Neutrophil (primary cell): ENCODE results near the gene SAE1.
A peak's percentile ranks its signal among the peaks of the same experiment; 100 is the strongest.

ENCODE experiments used
- H3K27ac ChIP-seq: fragments of 200-600 bp; sonication (generic); 2 replicates; pipeline ENCODE4 v1.5.1; 2016; ENCODE audit warnings: mild to moderate bottlenecking, moderate library complexity
- H3K27me3 ChIP-seq: fragments of 200-600 bp; sonication (generic); 2 replicates; pipeline ENCODE4 v1.6.0; 2016; ENCODE audit warnings: mild to moderate bottlenecking
- H3K36me3 ChIP-seq: fragments of 200-600 bp; sonication (generic); 2 replicates; pipeline ENCODE4 v1.5.1; 2017
- H3K4me1 ChIP-seq, 2 experiments: fragments of 200-600 bp in 1 of 2; sonication (generic) in 1 of 2; 1 replicate in 1 of 2; 2 replicates in 1 of 2; pipeline versions ENCODE4 v1.5.1 to v1.6.1; 2013 to 2016; ENCODE audit warnings: low read depth in 1 of 2, low read length in 1 of 2, mild to moderate bottlenecking in 1 of 2, moderate library complexity in 1 of 2; ENCODE audit not compliant: control insufficient read depth in 1 of 2, insufficient read depth in 1 of 2
- H3K4me3 ChIP-seq, 2 experiments: fragments of 200-600 bp in 1 of 2; sonication (generic) in 1 of 2; 1 replicate in 1 of 2; 2 replicates in 1 of 2; pipeline ENCODE4 v1.5.1; 2013 to 2016; ENCODE audit warnings: low read depth in 1 of 2, low read length in 1 of 2, mild to moderate bottlenecking in 1 of 2, moderate library complexity in 1 of 2
- H3K9me3 ChIP-seq: fragments of 200-600 bp; sonication (generic); 2 replicates; pipeline ENCODE4 v1.5.1; 2016
- TF ChIP-seq, protein P1 (sequence below): fragments of 200-600 bp; sonication (generic); IDR thresholded peaks from 2 replicates; pipeline ENCODE4 v1.5.1; 2016; ENCODE audit warnings: antibody characterized with exemption

The SAE1 gene

DNA sequence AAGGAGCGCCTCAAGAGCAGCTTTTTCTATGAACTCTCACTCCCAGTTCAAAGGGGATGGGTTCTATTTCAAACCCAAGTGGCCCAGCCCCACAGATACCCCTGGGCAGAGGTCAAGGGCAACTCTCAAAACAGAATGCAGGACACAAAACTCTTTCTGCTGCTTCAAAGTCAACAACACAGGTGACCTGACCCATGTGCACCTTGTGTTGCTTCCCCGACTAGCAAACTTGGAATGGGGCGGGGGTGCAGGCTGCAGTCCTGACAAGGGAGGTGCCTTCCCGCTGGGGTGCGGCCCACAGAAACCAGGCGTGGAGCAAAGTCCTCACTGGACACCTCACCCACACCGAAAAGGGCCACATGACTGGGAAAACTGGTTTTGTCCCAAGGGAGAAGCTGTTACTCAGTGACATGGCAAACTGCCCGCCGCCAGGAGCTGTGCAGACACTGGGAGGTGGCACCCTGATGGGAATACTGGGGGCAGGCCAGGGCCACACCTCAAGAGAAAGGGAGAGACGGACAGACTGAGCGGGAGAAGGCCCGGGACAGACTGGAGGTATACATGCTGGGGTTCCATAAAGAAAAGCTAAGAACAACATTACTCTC is 34.4 kb upstream of the SAE1 start:
- TF ChIP-seq, protein P1, sequence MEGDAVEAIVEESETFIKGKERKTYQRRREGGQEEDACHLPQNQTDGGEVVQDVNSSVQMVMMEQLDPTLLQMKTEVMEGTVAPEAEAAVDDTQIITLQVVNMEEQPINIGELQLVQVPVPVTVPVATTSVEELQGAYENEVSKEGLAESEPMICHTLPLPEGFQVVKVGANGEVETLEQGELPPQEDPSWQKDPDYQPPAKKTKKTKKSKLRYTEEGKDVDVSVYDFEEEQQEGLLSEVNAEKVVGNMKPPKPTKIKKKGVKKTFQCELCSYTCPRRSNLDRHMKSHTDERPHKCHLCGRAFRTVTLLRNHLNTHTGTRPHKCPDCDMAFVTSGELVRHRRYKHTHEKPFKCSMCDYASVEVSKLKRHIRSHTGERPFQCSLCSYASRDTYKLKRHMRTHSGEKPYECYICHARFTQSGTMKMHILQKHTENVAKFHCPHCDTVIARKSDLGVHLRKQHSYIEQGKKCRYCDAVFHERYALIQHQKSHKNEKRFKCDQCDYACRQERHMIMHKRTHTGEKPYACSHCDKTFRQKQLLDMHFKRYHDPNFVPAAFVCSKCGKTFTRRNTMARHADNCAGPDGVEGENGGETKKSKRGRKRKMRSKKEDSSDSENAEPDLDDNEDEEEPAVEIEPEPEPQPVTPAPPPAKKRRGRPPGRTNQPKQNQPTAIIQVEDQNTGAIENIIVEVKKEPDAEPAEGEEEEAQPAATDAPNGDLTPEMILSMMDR = no peak
- Histone ChIP-seq H3K9me3 (no peaks in the 10 kb centered on the region), H3K36me3 (peaks cover 26% of the 10 kb centered on the region), H3K27me3 (no peaks in the 10 kb centered on the region), H3K27ac (peak overlapping the region; percentile 85), H3K4me3 (no peak overlapping the region), H3K4me1 (peaks cover 22 to 23% of the 10 kb centered on the region in 2 experiments)

DNA sequence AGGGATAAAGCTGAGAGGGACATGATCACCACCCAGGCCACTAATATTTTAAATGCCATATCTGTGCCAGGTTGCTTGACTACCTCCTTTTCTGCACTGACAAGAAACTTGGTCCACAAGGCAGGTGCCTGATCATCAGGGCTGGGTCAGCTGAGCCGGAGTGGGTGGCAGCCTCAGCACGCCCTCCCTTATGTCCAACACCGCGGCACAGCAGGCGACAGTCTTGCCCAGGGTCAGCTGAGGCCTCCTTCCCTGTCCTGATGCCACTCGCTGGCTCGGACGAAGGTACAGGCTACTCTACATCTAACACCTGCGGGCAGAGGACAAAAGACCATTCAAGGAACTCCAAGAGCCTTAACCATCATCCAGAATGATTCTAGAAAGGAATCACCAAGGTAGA is 33.9 kb upstream of the SAE1 start:
- Histone ChIP-seq H3K4me1 (peaks cover 22 to 23% of the 10 kb centered on the region in 2 experiments), H3K4me3 (no peak overlapping the region), H3K27me3 (no peaks in the 10 kb centered on the region), H3K36me3 (peaks cover 23% of the 10 kb centered on the region), H3K27ac (peak overlapping the region; percentile 85), H3K9me3 (no peaks in the 10 kb centered on the region)
- TF ChIP-seq, protein P1 = no peak

DNA sequence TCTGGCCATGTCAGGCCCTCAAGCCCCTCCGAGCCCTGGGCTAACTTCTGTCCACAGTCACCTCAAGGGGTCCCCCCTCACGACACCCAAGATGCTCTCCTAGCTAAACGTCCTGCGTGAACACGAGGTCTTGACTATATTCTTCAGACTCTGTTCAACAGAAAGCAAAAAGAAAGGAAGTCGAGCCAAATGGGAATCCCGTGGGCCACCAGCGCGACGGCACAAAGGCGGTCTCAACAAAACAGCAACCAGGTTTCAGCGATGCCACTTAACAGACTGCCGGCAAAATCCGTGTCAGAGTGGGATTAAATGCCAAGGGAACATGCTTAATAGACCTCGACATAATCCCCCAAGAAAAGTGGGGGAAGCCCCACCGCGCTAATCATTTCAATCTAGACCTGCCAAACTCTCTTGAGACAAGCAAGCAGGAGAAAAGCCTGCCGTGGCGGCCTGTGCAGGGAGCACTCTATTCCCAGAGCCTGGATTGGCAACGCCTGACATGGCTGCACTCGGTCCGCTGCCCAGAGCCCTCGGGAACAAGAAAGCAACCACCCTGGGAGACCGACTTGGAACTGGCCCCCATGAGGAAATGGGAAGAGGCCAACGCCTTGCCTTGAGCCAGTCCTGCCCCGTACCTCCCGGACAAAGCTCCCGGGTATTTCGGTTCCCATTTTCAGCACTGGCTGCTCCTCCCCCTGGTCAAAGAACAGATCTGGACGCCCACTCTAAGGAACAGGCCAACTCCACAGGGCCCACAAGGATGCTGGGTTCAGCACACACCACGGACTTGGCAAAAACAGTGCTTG is 33.0 kb upstream of the SAE1 start:
- H3K9me3 ChIP-seq = no peaks in the 10 kb centered on the region
- TF ChIP-seq, protein P1 = no peak
- H3K27me3 ChIP-seq = no peaks in the 10 kb centered on the region
- peaks cover 14% of the 10 kb centered on the region for H3K36me3 ChIP-seq
- H3K4me3 ChIP-seq = no peak overlapping the region
- H3K27ac ChIP-seq = peak overlapping the region; percentile 85
- peaks cover 22 to 23% of the 10 kb centered on the region in 2 experiments for H3K4me1 ChIP-seq

DNA sequence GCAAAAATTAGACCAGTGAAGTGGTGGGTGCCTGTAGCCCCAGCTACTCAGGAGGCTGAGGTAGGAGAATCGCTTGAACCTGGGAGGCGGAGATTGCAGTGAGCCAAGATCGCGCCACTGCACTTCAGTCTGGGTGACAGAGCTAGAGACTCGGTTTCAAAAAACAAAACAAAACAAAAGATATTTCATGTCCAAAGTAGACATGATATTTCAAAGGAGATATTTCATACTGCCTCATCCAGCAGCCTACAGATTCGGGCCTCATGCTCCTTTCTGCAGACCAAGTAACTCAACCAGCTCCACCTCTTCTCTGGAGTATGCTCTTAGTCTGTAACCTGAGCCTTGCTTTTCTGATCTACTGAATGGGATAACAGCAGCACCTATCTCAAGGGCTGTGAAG is 32.0 kb upstream of the SAE1 start:
- Histone ChIP-seq H3K4me3 (no peak overlapping the region), H3K4me1 (peaks cover 22 to 23% of the 10 kb centered on the region in 2 experiments), H3K27me3 (no peaks in the 10 kb centered on the region), H3K27ac (no peak overlapping the region), H3K9me3 (no peaks in the 10 kb centered on the region), H3K36me3 (peaks cover 6% of the 10 kb centered on the region)
- TF ChIP-seq, protein P1 = no peak

DNA sequence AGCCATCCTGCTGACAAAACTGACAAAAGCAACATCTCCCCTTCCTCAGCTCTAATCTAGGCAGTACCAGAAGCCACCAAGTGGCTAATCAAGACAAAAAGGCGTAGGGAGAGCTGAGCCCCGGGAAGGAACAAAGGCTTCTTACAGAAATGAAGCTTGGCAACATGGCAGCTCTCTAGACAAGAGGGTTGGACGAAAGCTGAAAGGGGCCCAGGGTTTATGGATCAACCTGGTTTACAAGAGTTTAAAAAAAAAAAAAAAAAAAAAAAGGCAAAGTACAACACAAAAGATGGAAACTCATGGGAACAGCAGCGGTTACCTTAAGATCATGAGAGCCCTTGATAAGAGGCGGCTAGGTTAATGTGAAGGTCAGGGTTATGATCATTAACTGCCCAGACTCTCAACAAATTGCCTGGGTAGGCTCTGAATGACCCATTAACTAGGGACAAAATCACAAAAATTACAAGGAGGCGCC is 31.0 kb upstream of the SAE1 start:
- TF ChIP-seq, protein P1 = no peak
- H3K36me3 ChIP-seq = peaks cover 3% of the 10 kb centered on the region
- no peaks in the 10 kb centered on the region for H3K9me3 ChIP-seq
- peak overlapping the region; percentile 43 for H3K27ac ChIP-seq
- peaks cover 18 to 19% of the 10 kb centered on the region in 2 experiments for H3K4me1 ChIP-seq
- H3K4me3 ChIP-seq = no peak overlapping the region
- H3K27me3 ChIP-seq = no peaks in the 10 kb centered on the region
